HG02852 (cell line): Measurements from ENCODE around the gene STH.
"Not testable (repeated sequence)": the region's sequence is repeated elsewhere in the genome, so short reads cannot be mapped to it uniquely, and the experiment has no call there.

Source experiments
- ATAC-seq: cut with Tn5 transposase; IDR thresholded peaks from one replicate; pipeline ENCODE4 v1.9.1; 2021; ENCODE audit warnings: mild to moderate bottlenecking, moderate library complexity; ENCODE audit not compliant: unreplicated experiment

STH gene, protein sequence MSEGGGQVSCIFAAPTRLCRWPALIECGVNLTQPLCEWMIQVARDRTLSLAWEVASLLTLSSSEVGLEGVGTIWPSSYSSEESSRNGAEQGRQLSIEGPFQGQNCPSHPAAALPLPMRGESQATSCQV

DNA sequence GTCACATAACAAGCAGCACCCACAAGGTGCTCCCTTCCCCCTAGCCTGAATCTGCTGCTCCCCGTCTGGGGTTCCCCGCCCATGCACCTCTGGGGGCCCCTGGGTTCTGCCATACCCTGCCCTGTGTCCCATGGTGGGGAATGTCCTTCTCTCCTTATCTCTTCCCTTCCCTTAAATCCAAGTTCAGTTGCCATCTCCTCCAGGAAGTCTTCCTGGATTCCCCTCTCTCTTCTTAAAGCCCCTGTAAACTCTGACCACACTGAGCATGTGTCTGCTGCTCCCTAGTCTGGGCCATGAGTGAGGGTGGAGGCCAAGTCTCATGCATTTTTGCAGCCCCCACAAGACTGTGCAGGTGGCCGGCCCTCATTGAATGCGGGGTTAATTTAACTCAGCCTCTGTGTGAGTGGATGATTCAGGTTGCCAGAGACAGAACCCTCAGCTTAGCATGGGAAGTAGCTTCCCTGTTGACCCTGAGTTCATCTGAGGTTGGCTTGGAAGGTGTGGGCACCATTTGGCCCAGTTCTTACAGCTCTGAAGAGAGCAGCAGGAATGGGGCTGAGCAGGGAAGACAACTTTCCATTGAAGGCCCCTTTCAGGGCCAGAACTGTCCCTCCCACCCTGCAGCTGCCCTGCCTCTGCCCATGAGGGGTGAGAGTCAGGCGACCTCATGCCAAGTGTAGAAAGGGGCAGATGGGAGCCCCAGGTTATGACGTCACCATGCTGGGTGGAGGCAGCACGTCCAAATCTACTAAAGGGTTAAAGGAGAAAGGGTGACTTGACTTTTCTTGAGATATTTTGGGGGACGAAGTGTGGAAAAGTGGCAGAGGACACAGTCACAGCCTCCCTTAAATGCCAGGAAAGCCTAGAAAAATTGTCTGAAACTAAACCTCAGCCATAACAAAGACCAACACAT is at the start of gene STH:
Gene STH, plus strand, starts transcription at position 264 of the 913 bp plus-strand sequence. Its CDS starts 30 bp downstream, at position 294.
- no peak for ATAC-seq

DNA sequence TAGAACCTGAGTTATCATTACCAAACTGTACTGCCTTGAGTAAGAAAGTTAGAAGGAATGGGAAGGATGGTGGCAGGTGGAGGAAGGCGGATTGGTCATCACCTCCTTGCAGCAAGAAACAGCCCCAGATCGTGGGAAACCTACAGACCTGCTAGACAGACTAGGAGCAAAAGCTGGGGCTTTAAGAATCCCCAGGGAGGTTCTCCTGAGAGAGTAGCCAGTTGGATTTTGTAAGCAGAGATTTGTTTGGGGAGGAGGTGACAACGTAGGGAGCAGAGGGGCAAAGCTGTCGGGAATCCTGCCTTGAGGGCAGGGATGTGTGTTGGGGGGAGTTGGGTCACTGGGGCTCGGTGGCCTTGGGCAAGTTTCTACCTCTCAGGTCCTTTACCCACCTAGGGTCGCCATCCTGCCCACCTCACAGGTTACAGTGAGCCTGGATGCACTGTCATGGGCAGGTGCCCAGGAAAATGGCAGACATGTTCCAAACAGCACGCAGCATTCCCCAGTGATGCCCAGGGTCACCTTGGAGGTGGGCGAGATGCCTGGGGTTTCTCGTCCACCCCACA is 49.2 kb upstream of the STH start:
- ATAC-seq = no peak

DNA sequence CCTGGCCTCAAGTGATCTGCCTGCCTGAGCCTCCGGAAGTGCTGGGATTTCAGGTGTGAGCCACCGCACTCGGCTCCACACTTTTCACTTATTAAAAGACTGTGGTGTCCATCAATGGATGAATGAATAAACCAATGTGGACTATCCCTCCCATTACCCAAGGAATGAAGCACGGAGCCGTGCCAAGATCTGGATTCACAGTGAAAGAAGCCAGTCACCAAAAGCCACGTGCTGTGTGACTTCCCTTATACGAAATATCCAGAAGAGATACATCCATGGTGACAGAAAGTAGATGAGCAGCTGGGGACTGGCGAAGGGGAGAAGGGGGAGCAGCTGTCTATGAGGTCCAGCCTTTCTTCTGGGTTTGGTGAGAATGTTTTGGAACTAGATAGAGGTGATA is 48.2 kb upstream of the STH start:
- no peak for ATAC-seq

- no peak for ATAC-seq
Measured at GRCh38 chr17:45951403-45951802, 47.6 kb upstream of the STH start.

DNA sequence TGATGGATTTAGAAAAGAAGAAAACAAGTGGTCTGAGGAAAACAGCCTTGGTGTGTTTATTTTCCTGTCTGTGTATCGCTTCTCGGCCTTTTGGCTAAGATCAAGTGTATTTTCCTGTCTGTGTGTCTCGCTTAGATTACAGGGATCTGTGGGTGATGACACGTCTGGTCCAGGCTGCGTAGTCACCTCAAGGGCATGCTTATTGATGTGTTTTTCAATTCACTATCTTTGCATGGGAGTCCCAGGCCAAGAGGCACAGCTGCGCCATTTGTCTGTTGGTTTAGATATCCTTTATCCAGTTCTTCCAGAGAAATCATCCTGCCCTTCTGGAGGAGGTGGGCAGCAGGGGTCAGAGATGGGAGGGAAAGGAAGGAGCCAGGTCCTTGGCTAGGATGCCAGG is 47.1 kb upstream of the STH start:
- ATAC-seq = no peak

- no peak for ATAC-seq
Measured at GRCh38 chr17:45952814-45953320, 46.2 kb upstream of the STH start.

DNA sequence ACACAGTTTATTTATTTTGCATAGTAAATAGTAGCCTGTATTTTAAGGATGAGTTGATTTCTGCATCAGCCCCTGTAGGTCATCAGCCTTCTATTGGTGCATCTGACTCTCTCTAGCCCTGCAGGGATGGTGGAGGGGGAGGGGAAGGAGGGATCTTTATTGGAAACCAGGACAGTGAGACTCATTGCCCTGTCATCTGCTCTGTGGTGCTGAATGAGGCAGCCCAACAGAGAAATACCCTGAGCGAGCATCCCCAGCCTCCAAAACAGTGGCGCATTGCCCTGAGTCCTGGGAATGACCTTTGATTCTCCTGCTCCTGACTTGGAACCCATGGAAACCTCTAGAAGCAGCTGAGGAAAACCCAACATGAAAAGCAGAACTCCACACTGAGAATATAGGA is 45.5 kb upstream of the STH start:
- ATAC-seq = no peak

- no peak for ATAC-seq
Measured at GRCh38 chr17:45954914-45955313, 44.1 kb upstream of the STH start.

GRCh38 chr17:45955326-45955725 is 43.7 kb upstream of the STH start:
- ATAC-seq = no peak

DNA sequence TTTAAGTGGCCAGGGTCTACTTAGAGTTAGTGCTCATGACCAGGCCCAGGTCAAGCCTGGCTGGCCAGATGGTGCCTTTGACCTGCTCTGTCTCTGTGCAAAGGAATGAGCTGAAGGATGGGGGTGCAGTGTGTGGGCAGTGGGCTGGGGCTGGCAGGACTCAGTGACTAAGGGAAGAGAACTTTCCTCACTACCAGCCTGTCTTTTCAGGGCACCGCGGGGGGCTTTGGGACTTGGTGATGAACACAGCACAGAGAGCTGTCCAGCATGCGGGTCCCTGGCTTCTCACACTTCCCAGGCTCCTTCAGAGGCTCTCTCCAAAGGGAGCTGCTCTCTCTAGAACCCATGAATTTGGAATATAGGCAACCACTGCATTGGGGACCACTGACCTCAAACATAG is 43.0 kb upstream of the STH start:
- ATAC-seq = no peak

DNA sequence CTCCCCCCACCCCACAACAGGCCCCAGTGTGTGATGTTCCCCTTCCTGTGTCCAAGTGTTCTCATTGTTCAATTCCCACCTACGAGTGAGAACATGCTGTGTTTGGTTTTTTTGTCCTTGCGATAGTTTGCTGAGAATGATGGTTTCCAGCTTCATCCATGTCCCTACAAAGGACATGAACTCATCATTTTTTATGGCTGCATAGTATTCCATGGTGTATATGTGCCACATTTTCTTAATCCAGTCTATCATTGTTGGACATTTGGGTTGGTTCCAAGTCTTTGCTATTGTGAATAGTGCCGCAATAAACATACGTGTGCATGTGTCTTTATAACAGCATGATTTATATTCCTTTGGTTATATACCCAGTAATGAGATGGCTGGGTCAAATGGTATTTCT is 42.3 kb upstream of the STH start:
- ATAC-seq = not testable (repeated sequence)

DNA sequence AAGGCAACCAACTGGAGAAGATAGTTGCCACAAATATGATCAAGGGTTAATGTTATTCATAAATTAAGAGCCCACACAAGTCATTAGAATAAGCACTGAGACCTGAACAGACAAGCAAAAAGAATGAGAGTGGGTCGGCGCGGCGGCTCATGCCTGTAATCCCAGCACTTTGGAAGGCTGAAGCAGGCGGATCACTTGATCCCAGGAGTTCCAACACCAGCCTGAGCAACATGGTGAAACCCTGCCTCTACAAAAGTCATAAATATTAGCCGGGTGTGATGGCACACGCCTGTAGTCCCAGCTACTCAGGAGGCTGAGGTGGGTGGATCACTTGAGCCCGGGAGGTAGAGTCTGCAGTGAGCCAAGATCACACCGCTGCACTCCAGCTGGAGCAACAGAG is 40.7 kb upstream of the STH start:
- ATAC-seq = no peak

DNA sequence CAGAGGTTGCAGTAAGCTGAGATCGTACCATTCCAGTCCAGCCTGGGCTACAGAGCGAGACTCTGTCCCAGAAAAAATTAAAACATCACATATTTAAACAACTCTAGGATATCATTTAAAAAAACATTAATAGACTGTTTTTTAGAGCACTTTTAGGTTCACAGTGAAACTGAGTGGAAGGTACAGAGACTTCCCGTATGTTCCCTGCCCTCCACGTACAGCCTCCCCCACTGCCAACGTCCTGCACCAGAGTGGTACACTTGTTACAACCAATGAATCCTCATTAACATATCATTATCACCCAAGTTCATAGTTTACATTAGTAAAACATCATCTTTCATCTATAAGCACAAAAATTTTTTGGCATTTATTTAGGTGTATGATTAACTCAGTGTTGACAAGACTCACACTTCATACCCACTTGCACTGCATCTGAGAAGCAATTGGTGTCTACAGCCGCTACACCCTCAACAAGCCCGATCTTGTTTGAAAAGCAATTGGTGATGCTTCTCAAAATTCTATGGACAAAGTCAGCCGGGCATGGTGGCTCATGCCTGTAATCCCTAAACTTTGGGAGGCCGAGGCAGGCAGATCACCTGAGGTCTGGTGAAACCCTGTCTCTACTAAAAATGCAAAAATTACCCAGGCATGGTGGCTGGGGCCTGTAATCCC is 39.9 kb upstream of the STH start:
- ATAC-seq = no peak

DNA sequence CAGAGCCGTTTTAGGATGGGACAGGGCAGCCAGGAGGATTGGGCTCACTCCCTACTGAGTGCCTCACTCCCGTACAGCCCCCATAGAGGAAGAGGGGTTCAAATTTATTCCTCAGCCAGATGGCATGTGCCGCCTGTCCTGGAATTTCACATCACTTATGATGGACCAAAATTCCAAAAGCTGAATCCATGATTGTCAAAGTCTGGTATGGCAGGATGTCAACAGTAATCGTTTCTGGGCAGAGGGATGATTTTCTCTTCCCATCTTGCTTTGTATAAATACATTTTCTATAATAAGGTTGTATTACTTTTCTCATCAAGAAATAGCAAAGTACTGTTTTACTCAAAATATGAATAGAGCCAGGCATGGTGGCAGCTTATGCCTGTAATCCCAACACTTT is 38.7 kb upstream of the STH start:
- ATAC-seq = no peak

DNA sequence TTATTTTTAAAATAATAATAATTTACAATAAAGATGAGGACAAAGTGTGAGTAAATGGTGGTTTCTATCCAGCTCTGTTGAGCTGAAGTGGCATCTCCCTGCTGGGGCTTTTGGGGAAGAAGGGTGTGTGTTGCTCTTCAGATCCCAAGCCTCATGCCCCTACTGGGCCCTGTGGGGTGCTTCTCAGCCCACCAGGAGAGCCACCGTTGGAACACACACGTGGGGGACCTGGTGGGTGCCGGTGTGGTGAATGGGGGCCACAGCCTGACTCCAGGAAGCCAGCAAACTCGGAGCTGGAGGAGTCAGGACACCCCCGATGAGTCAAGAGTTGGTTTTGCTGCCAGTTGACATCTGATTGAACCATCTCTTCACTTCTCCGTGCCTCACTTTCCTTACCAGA is 37.8 kb upstream of the STH start:
- no peak for ATAC-seq

GRCh38 chr17:45962221-45962972 is 36.7 kb upstream of the STH start:
- no peak for ATAC-seq

- ATAC-seq = no peak
Measured at GRCh38 chr17:45963283-45963682, 35.8 kb upstream of the STH start.

DNA sequence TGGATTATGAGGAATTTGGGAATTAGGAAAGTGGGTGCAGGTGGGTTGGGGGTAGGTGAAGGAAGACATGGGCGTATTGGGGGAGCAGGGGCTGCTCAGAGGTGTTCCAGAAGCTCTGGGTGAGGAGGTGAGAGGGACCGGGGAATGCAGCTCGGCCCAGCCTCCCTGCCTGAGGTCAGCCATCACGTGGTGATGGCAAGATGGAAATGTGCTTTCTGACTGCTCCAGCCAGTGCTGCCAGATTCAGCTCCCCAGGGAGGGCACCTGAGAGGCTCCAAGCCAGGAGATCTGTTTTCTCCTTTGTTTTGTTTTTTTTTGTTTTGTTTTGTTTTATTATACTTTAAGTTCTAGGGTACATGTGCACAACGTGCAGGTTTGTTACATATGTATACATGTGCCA is 35.2 kb upstream of the STH start:
- no peak for ATAC-seq

DNA sequence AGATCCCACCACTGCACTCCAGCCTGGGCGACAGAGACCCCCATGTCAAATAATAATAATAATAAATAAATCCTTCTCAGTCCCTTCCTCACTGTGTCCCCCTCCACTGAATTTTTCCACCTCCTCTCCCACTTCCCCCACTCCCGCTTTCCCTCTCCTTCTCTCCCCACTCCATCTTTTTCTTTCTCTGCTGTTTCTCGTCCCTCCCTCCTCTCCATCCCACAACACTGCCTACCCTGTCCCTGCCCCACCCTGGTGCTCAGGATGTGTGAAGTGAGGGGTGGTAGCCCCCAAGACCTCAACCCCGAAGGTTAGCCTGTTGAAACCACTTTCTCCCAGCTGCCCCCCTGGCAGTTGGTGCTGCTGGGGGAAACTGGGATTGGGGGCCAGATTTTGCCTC is 34.4 kb upstream of the STH start:
- ATAC-seq = no peak

DNA sequence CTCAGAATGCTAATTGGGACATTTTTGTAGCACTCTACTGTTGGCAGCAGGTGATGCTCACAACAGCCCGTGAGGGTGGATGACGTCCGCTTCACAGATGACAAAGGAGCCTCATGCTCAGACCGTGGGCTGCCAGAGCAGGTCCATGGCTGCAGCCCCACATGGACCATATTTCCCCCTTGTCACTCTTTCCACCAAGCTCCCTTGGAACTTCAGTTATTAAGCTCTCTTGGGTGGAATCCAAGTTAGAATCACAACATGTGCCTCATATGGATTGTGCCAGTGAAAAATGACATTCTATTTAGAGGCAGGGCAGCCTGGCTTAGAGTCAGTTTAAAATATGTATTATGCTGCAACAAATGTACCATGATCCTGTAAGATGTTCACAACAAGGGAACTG is 33.2 kb upstream of the STH start:
- ATAC-seq = no peak
